ENCODE results near the gene PCNX4.
"Not testable (repeated sequence)": the region's sequence is repeated elsewhere in the genome, so short reads cannot be mapped to it uniquely, and the experiment has no call there.

Gene PCNX4

GRCh38 chr14:60093080-60093479, 1.4 kb downstream of the PCNX4 start:
- DNase-seq (ENCODE audit: insufficient read length, low spot score) (no peak), FAIRE-seq (no peak)
- no peak for TF ChIP-seq POLR2A (IDR thresholded peaks at IDR 0.05; ENCODE audit: low read depth, low read length)

GRCh38 chr14:60093606-60094005, 1.9 kb downstream of the PCNX4 start:
- no peak for FAIRE-seq
- no peak for DNase-seq (ENCODE audit: insufficient read length, low spot score)
- no peak for TF ChIP-seq POLR2A (IDR thresholded peaks at IDR 0.05; ENCODE audit: low read depth, low read length)

DNA sequence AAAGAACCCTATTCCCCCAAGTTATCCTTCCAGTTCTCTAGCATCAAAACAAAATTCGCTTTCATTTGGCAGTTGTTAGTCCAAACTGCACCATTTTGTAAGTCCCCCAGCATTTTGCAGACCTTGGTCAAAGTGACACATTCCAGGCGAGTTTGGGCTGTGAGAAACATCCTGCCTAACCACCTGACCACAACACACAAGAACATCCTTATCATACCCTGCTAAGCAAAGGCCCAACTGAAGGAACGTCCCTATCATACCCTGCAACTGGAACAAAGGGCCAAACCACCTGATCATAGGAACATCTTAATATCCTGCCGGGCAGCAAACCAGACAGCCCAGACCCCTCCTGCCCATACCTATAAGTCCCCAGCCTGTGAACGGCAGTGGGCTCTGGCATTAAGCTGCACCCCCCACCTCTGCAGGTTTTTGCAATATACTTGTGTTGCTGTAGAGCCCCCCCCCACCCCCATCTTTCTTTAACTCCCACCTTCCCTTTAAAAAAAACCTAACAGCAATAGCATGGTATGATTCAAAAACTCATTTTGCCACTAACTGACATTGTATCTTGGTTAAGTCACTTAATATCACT, 2.7 kb downstream of the PCNX4 start:
- FAIRE-seq (peak; percentile 97), DNase-seq (ENCODE audit: insufficient read length, low spot score) (no peak)
- TF ChIP-seq POLR2A (IDR thresholded peaks at IDR 0.05; ENCODE audit: low read depth, low read length), result no peak

DNA sequence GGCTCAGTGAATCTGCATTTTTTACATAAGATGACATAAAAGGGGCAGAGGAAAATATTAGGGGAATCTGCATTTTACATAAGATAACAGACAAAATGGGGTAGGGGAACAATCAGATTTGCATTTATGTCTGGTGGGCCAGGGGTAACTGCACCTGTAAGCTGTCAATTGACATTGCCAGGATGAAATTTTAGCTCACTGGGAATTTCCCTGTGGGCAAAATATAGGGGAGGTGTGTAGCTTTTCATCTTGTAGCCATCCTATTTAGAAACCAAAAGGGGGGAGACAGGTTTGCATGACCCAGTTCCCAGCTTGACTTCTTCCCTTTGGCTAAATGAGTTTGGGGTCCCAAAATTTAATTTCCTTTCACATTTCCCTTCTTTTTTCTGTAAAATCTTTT, 3.5 kb downstream of the PCNX4 start:
- FAIRE-seq, result no peak
- no peak for DNase-seq (ENCODE audit: insufficient read length, low spot score)
- no peak for TF ChIP-seq POLR2A (IDR thresholded peaks at IDR 0.05; ENCODE audit: low read depth, low read length)

GRCh38 chr14:60095781-60096450, 4.2 kb downstream of the PCNX4 start:
- TF ChIP-seq POLR2A (IDR thresholded peaks at IDR 0.05; ENCODE audit: low read depth, low read length), result no peak
- DNase-seq (ENCODE audit: insufficient read length, low spot score), result no peak
- no peak for FAIRE-seq

DNA sequence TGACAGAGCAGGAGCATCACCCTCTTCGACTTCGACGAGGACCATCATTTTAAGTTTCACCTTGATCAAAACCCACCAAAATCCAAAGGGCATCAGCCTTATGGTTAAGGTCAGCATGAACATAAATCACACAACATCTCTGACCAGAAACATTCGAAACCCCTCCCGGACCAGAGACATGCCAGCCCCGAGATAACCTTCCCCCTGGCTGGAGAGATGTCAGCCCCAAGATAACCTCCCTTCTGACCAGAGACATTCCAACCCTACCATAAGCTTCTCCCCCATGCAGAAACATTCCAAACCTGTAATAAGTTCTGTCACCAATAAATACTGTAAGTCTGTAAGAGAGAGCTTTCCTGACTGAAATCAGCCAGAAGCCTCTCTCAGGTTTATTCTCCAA, 6.3 kb downstream of the PCNX4 start:
- no peak for TF ChIP-seq POLR2A (IDR thresholded peaks at IDR 0.05; ENCODE audit: low read depth, low read length)
- FAIRE-seq (no peak), DNase-seq (ENCODE audit: insufficient read length, low spot score) (no peak)

GRCh38 chr14:60099855-60100254, 8.1 kb downstream of the PCNX4 start:
- not testable (repeated sequence) for FAIRE-seq; DNase-seq (ENCODE audit: insufficient read length, low spot score)

DNA sequence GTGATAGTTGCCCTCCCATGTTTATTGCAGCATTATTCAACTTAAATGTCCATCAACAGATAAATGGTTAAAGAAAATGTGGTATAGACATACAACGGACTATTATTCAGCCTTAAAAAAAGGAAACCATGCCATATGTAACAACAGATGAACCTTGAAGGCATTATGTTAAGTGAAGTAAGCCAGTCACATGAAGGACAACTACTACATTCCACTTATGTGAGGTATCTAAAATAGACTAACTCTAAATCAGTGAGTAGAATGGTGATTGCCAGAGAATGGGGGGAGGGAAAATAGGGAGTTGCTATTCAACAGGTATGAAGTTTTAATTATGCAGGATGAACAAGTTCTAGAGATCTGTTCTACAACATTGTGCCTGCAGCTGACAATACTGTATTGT, 10.1 kb downstream of the PCNX4 start:
- FAIRE-seq, result peak; percentile 15
- no peak for TF ChIP-seq POLR2A (IDR thresholded peaks at IDR 0.05; ENCODE audit: low read depth, low read length)
- no peak for DNase-seq (ENCODE audit: insufficient read length, low spot score)

- DNase-seq (ENCODE audit: insufficient read length, low spot score), result no peak
- peak; percentile 52 for FAIRE-seq
- TF ChIP-seq POLR2A (IDR thresholded peaks at IDR 0.05; ENCODE audit: low read depth, low read length), result no peak
Measured at GRCh38 chr14:60102389-60102788, 10.7 kb downstream of the PCNX4 start.

- no peak for TF ChIP-seq POLR2A (IDR thresholded peaks at IDR 0.05; ENCODE audit: low read depth, low read length)
- no peak for FAIRE-seq
- no peak for DNase-seq (ENCODE audit: insufficient read length, low spot score)
Measured at GRCh38 chr14:60106339-60106738, 14.6 kb downstream of the PCNX4 start.

GRCh38 chr14:60107477-60107876, 15.8 kb downstream of the PCNX4 start:
- FAIRE-seq (no peak), DNase-seq (ENCODE audit: insufficient read length, low spot score) (no peak)
- TF ChIP-seq POLR2A (IDR thresholded peaks at IDR 0.05; ENCODE audit: low read depth, low read length), result no peak

DNA sequence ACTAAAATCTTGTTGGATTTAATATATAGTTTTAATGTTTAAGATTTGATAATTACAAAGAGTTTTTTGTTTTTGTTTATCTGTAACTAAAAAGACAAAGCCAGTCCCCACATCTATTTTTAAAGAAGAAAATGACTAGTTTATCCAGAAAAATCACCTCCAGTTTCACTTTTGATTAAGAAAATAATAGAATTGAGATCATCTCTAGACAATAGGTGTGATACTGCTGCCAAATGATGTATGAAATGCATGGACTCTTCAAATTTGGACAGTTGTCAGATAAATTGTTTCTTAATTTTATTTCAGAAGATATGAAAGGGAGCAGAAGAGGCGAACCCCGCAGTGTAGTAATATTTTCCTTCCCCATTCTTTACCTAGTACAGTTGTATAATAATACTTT, 20.0 kb downstream of the PCNX4 start:
- DNase-seq (ENCODE audit: insufficient read length, low spot score), result no peak
- no peak for FAIRE-seq
- TF ChIP-seq POLR2A (IDR thresholded peaks at IDR 0.05; ENCODE audit: low read depth, low read length), result no peak

- no peak for TF ChIP-seq POLR2A (IDR thresholded peaks at IDR 0.05; ENCODE audit: low read depth, low read length)
- FAIRE-seq (no peak), DNase-seq (ENCODE audit: insufficient read length, low spot score) (no peak)
Measured at GRCh38 chr14:60114881-60115280, 23.2 kb downstream of the PCNX4 start.

- TF ChIP-seq POLR2A (IDR thresholded peaks at IDR 0.05; ENCODE audit: low read depth, low read length), result no peak
- DNase-seq (ENCODE audit: insufficient read length, low spot score) (no peak), FAIRE-seq (no peak)
Measured at GRCh38 chr14:60116181-60116580, 24.5 kb downstream of the PCNX4 start.

DNA sequence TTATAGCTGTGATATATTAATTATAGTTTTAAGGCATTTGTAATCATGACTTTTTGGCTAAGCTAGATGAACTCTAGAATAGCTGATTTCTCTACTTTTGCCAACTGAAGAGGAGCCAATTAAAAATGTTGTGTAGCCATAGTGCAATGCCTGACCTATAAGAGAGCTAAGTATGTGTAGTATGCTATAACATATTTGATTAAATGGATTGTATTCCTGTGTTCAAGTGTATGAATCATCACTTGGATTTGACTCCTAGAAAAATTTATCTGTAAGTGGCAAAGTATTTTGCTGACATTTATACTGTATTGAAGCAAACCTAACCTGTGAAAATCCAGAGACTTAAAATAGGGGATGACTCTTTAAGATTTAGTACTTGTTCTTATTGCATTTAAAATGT, 34.2 kb downstream of the PCNX4 start:
- FAIRE-seq (no peak), DNase-seq (ENCODE audit: insufficient read length, low spot score) (no peak)
- TF ChIP-seq POLR2A (IDR thresholded peaks at IDR 0.05; ENCODE audit: low read depth, low read length), result no peak

Data from H54 (cell line).